ENCODE data around the gene PTPN6.

The PTPN6 gene

DNA sequence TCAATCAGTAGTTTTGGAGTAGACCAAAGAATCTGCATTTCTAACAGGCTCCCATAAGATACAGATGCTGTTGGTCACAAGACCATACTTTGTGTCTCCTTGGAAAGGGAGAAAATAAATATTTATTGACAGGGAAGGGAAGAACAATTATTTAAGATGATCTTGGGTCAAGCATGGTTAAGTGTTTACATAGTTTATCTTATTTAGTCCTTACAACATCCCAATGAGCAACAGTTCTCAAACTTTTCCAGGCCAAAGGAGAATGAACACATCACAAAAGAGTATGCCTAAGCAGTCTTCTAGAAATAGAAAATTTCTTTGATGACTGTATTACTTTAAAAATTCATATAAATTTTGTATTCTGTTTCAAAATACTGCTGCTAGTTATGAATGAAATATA, 58.4 kb downstream of the PTPN6 start:
- Mint-ChIP-seq H3K27ac (no peak overlapping the region), H3K4me3 (no peak overlapping the region), H3K27me3 (ENCODE audit: low read depth, poor library complexity) (peaks cover 5% of the 10 kb centered on the region), H3K9me3 (no peaks in the 10 kb centered on the region), H3K36me3 (ENCODE audit: low read depth) (peaks cover 46% of the 10 kb centered on the region), H3K4me1 (no peaks in the 10 kb centered on the region)
- DNase-seq, result no peak
- TF ChIP-seq, protein P1, sequence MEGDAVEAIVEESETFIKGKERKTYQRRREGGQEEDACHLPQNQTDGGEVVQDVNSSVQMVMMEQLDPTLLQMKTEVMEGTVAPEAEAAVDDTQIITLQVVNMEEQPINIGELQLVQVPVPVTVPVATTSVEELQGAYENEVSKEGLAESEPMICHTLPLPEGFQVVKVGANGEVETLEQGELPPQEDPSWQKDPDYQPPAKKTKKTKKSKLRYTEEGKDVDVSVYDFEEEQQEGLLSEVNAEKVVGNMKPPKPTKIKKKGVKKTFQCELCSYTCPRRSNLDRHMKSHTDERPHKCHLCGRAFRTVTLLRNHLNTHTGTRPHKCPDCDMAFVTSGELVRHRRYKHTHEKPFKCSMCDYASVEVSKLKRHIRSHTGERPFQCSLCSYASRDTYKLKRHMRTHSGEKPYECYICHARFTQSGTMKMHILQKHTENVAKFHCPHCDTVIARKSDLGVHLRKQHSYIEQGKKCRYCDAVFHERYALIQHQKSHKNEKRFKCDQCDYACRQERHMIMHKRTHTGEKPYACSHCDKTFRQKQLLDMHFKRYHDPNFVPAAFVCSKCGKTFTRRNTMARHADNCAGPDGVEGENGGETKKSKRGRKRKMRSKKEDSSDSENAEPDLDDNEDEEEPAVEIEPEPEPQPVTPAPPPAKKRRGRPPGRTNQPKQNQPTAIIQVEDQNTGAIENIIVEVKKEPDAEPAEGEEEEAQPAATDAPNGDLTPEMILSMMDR (IDR thresholded peaks at IDR 0.05), result no peak
